Activated naive CD8-positive, alpha-beta T cell treated with anti-CD3 and anti-CD28 coated beads, Interleukin-2, amount 50 U/mL, for 16 hours (primary cell): ENCODE data around the gene CNFN.

Experiments
- DNase-seq: peaks from one replicate; pipeline ENCODE4 v3.0.0-alpha.2; 2020; ENCODE audit warnings: low read depth, low spot score

The CNFN gene, protein sequence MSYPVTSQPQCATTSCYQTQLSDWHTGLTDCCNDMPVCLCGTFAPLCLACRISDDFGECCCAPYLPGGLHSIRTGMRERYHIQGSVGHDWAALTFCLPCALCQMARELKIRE

DNA sequence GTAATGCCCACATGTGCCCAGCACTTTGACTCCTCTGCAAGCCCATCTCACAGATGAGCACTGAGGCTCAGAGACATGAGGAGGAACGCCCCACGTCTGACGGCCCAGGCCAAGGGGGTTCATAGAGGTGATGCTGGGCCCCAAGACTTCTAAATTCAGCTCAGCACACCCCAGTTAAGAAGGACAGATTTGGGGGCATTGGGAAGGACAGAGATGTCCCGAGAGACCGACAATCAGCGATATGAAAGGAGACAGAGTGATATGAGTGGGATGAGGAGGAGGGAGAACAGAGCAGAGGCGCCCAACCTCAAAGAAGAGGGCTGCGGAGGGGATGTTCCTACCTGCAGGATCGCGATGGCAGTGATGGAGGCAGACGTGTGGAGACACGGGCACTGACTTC lies at the start of gene CNFN:
Gene CNFN (minus strand): TSS at position 399 of the 400 bp plus-strand sequence. CDS start 1,260 bp downstream, outside the sequence.
- no peak for DNase-seq

DNA sequence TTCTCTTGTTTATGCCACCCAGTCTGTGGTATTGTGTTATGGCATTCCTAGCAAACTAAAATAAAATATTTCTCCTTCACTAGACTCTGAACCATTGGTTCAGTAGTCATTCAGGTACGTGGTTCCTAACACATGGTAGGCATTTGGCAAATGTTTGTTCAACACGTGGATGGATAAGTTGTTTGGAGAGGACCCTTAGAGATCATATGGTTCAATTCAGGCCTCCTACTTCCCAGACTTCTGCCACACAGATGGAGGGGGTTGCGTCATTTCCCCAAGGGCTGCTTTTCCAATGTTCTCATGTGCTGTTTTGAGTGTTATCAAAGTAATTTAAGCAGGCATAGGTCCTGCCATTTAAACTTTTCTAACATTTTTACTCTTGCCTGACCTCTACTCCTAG lies 45.9 kb upstream of the CNFN start:
- DNase-seq: no peak

DNA sequence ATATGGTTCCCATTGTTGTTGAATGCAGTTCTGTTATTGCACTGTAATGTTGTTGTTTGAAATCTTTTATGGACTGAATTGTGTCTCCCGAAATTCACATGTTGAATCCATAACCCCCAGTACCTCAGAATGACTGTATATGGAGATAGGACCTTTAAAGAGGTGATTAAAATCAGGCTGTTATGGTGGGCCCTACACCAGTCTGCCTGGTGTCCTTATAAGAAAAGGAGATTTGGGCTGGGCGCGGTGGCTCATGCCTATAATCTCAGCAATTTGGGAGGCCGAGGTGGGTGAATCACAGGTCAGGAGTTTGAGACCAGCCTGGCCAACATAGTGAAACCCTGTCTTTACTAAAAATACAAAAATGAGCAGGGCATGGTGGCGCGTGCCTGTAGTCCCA lies 45.2 kb upstream of the CNFN start:
- no peak for DNase-seq

DNA sequence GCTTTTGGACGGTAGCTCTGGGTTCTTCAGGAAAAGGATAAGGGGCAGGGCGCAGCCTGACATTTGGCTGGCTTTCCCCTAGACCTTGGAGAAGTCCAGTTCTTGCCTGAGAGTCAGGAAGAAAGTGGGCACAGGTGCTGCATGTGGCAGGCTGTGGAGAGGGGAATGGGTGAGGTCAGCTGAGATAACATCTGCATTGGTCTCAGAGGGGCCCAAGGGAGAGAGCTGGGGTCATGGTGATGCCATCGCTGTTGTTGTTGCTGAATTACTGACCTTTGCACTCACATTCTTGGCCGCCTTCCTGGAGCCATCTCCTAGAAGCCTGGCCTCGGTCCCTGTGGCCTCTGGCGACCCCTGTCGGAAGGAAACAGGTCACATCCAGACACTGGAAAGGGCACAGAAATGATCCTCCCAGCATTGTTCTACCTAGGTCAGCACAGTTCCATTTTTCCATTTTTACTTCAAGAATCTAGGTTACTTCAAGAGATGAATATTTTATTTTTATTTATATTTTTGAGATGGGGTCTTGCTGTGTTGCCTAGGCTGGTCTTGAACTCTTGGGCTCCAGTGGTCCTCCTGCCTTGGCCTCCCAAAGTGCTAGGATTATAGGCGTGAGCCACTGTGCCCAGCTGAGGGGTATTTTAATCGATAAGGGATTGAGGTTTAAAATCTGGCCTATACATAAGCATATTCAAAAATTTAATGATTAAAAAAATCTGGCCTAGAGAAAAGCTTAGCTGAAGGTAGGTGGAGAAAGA lies 43.6 kb upstream of the CNFN start:
- peak; percentile 30 for DNase-seq

DNA sequence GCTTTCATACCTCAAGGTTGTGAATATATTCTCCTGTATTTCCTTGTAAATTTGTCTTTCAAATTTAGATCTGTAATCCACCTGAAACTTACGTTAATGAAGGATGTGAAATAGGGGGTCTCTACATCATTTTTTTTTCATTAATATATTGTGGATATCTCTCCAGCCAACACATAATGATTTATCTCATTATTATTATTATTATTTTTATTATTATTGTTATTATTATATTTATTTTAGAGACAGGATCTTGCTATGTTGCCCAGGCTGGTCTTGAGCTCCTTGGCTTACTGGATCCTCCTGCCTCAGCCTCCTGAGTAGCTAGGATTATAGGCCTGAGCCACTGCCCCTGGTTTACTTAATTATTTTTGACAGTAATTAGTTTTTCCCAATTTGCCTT lies 41.4 kb upstream of the CNFN start:
- no peak for DNase-seq

DNA sequence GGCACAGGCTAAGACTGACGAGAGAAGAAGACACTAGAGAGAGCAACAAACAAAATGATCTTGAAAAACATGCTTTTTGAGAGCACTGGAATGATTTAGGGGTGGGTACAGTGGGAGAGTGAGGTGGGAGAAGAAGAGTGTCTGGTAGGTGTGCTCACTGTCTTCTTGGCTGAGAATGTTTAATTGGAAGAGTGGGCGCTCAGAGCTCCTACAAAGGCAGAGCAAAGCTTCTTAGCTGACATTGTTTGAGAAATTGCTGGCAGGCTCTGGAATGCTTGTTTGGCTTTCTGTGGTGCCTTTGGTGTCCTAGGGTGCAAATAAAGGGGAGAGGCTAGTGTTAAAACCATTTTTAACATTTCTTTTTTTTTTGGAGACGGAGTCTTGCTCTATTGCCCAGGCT lies 38.6 kb upstream of the CNFN start:
- DNase-seq: no peak

DNA sequence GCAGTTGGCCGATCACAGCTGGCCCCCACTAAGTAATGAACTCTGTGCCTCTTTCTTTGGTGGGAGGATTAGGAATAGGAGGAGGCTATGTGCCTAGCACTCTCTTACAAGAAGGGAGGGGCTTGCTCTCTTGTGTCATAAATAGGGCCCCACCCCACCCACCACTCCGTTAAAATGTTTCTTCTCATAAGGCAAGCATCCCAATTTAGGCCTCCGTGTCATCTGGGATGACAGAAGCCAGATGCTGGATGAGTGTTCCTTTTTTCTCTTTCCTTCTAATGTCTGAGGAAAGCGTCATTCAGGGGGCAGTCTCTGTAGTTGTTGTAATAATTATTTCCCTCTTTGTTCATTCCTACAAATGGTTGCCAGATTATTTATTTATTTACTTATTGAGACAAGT lies 37.2 kb upstream of the CNFN start, which contains the start of gene LIPE:
Gene LIPE (minus strand): TSS at position 76 of the 400 bp plus-strand sequence. CDS start 239 bp downstream, outside the sequence.
- DNase-seq: no peak

DNA sequence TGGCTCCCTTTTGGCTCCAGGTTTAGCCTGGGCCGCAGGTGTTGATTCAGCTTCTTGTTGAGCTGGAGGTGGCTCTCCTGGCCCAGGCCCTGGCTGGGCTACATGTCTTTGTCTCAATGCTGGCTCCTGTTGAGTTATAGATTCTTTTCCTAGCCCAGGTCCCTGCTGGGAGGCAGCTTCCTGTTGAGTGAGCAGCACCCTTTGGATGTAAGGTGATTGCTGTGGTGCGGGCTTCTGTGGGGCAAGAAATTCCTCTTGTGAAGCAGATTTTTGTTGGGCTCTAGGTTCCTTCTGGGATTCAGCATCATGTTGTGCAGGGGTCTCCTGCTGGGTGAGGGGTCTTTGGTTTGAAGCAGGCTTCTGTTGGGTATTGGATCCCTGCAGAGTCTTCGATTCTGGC lies 36.5 kb upstream of the CNFN start:
- no peak for DNase-seq

DNA sequence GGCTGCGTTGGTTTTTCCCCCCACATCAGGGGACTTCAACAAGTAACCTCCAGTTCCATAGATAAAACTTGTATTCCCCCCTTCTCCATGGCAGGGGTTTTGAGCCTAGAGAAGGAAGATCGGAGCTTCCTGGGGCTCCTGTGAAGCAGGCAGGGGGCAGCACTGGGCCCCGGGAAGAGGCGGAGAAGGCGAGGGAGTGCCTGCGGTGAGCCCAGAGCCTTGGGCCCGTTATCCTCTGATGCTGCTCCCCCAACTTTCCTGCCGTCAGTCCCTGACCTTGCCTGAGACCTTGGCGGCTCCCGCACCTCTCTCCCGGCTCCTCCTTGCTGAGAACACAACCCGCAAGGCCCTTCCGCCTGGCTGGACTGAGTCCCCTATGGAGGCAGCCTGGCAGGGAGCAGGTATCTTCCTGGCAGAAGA lies 34.6 kb upstream of the CNFN start:
- no peak for DNase-seq

DNA sequence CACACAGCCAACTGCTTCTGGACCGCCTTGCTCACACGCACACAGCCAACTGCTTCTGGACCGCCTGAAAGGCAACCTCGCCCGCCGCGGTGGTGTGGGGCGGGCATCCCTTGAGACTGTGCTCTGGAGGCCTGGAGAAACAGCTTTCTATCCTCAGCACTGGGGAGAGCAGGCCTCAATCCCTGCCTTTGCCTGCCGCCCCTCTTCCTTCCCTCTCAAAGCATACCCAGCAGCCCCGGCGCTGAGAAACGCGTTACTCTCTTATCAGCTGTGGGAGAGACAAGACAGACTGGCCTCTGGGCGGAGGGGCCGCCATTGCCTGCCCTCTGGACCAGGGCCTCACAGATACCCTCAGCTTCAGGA lies 34.2 kb upstream of the CNFN start:
- DNase-seq: no peak

DNA sequence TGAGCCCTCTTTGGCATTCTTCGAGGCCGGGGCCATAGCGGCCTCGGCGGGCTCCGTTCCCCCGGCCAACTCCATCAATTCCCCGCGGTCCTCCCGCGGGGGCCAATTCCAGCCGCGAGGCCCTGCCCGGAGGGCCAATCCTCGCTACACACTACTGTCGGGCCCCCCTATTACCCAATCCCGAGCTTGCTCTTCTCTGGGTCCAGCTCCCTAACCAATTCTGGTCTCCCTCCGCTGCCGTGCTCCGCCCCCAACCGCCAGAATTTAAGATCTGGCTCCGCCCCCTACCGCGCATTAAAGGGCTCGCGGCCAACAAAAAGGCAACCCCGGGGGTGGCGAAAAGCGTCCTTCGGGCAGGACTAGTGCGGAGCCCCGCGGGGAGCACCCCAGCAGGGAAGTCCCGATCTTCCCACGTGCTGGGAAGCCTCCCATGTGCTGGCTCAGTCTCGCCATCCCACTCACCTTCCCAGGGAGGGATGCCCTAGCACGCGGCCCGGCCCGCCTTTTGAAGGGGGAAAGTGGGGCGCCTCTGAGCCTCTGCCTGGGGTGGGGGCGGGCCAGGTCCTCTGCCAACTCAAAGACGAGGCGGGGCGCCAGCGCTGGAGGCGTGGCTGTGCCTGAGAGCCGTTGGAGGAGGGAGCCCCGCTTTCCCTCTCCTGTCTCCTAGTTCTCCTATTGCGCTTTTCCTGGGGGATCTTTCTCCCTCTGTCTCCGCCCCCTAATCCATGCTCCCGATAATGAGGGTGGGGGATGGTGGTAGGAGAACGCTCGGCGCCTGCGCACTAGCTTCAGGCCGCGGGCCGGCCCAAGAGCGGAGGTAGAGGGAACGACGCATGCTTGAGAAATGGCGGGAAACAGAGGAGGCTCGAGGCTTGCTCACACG lies 33.6 kb upstream of the CNFN start:
- peak; percentile 91 for DNase-seq

DNA sequence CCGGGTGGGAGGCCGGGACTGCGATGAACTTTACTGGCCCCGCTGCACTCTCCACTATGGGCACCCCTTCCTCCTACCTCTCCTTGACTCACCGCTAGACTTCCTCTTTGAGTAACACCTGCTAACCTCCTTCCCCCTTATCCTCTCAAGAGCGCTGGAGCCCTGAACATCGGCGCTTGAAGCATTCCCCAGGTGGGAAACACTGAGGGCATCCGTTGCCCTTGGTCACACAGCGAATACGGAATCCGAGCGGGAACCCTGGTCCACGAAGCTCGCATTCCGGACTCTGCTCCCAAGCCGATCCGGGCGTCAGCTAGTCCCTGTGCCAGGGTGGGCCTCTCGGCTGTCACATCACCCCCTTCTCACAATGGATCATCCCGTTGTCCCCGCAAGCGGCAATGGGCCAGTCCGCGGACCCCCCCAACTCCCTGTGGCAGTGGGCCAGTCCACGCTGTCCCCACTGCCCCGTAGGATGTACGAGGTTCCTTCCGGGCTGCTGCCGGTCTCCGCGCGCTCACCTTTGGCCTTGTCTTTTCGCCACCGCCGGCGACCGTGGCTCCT lies 32.9 kb upstream of the CNFN start:
- DNase-seq: no peak

DNA sequence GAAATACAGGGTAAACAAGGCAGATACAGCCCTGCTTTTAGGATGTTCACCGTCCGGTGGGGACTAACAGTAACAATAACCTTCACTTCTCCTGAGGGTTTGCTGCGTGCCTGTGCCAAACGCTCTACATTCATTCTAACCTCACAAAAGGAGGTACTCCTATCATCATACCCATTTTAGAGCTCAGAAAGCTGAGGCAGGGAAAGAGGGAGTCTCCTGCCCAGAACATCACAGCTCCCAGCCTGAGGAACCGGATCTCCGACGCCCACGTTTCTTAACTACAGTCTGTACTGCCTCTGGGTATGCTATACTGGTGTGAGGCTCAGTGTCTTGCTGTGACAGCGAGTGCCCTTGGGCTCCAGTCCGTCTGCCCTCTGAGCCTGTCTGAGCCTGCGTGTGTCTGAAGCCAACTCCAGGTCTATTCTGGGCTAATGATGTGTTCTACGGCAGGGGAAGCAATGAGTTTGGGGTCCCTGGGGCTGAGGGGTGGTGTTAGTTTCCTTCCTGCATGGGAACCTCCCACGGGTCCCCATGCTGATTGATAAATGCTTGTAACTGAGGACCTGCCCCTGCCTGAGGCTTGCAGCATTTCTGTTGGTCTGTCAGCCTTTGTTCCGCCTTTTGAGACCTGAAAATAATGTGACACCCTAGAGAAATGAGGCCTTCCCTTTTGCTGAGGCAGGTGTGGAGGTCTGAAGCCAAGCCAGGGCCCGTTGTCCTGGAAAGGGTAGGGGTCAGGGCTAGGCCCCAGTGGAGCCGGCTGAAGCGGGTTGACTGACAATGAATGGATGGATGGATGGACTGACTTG lies 32.2 kb upstream of the CNFN start:
- no peak for DNase-seq

DNA sequence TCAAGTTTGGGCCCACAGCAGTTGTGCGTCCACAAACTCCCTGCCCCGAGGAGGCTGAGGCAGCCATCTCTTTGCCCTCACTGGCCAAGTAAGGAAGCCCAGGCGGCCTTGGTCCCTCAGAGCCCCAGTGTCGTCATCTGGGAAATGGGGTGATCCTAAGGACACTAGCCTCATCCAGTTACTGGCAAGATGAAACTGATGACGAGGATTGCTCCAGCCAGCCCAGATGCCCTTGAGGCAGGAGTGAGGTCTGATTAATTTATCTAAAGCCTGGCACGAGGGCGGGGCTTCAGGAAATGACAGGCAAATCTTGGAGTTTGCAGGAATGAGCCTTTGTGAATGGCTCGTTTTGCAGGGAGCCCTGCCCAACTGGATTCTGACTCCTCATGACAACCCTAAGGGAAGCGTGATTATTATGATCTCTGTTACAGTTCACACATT lies 31.5 kb upstream of the CNFN start:
- no peak for DNase-seq

DNA sequence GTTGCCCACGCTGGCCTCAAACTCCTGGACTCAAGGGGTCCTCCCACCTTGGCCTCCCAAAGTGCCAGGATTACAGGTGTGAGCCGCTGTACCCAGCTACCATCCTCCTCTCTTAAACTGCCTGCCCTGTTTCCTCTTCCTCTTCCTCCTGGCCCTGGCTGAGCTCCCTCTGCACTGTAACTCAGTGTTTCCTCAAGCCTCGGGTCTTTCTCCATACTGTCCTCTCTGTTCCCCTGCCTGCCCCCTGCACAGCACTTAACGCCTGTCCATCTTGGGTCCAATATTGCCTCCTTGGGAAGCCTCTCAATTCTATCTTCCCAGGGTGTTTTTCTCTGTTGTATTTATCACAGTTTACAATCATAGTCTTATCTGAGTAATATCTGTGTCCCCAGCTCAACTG lies 31.0 kb upstream of the CNFN start:
- DNase-seq: no peak

DNA sequence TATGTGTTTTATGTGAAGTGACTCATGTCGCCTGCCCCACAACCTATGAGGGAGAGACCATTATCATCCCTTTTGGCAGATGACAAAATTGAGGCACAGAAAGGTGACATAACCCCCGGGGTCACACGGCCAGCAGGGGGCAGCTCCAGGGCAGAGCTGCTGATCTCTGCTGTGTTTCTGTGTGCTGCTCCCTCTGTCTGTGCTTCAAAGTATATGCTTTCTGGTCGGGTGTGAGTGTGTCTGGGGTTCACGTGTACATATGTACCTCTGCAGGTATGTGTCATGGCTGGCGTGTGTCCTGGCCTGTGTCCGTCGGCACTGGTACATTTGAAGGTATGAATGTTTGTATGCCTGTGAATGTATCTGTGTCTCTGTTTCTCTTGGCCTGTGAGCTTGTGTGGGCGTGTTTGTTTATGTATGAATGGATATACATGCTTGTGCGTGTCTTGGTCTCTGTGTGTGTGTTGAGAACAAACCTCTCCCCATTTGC lies 30.0 kb upstream of the CNFN start:
- peak; percentile 42 for DNase-seq

DNA sequence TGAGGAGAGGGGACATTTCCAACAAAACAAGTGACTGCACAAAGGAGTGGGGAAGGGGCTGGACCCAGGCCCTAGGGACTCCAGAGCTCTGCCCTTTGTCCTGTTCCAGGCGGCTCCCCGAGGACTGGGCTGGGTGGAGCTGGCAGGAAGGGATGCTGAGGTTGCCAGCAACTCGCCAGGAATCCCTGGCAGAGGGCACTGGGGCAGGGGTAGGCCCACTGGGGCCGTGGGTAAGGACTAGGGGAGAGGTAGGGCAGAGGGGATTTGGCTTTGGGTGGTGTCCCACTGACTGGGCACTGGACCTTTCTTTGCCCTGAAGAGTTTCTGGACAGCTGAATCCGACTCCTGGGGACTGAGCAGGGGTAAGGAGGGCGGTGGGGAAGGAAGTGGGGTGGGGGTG lies 29.2 kb upstream of the CNFN start:
- no peak for DNase-seq

DNA sequence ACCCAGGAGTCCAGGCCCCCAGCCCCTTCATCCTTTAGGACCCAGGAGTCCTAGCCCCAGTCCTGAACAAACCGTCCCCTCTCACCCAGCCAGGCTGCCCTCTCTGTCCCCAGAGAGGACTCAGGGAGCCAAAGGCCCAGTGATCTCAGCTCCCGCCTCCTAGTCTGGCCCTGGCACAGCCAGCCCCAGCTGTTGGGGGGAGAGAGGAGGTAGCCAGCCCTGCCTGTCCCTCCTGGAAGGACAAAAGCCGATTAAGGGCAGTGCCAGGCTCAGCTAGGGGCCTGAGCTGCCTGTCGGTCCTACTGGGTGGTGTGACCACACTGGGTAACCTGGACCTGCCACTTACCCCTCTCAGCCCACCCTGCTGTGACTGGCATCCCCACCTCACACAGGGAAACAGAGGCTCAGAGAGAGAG lies 22.6 kb upstream of the CNFN start:
- DNase-seq: no peak

DNA sequence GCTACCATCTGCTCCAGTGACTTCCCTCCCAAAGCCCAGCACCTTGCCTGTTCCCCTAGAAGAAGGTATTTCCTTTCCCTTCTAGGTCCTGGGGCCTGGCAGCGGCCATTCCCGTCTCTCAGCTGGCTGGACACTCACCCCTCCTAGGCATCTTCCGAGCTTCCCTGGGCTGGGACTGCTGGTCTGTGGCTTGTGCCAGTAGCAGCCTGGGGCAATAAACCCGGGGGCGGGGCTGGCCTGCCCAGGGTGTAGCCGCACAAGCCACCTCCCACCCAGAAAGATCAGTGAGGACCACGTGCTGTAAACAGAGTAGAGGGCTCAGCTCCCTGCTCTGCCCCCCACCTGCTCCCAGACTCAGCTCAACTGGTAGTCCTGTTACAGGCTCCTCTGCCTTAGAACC lies 22.1 kb upstream of the CNFN start:
- DNase-seq: no peak

DNA sequence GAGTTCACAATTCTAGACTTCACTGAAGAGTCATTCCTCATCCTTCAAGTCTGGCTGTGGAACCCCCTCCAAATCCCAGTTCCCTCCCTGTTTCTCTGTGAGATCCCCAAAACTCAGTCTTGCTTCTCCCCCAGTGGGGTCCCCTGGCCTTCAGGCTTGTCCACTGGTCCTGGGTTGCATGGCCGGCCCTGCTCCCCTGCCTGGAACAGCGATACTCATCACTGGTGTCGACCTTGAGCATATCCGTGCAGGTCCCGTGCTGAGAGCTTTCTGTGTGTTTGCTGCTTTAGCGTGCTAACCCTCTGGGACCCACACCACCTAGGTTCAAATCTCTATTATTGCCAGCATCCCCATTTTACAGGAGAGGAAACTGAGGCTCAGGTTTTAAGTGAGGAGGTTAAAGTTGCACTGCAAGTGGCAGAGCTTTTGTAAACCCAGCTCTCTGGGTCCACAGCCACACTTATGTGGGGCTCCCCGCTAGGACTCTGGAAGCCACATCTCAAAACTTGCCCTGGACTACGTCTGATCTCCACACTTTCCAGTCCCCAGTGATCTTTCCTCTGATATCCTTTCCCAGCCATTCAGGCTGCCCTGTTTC lies 21.6 kb upstream of the CNFN start:
- no peak for DNase-seq

DNA sequence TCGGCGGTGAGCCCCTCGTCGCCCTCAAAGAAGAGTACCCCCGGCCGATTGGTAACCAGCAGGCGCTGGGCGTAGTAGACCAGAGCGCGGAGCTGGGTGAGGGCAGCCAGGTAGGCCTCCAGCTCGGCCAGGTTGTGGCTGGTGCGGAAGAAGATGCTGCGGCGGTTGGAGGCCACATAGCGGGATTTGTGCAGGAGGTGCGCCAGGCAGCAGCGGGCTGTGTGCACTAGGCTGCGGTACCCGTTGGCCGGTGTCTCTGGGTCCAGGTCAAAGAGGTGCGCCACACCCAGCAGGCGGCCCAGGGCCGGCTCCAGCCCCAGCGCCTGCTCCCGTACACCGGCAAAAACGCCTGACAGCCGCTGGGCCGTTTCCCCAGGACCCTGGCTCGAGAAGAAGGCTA lies 20.3 kb upstream of the CNFN start:
- DNase-seq: no peak
